Right lung (tissue), 5 donors: Measurements from ENCODE around the gene SH3BP2. TPM values are rescaled to one million over a fixed set of nuclear protein-coding genes. Genes with fewer than 3 reads are reported as not detected.

ENCODE experiments used
- DNase-seq, 2 donors: peaks; one replicate each; pipeline ENCODE4 v3.0.0-alpha.2; 2013
- polyA plus RNA-seq, 5 donors: library from polyadenylated mRNA; unstranded; fragments of 120-200 nt; gene quantifications; one replicate each; pipeline versions ENCODE4 v1.2.1 to v1.2.3, GENCODE V29; 2013; ENCODE audit warnings: inconsistent platforms in 1 of 5, low replicate concordance in 1 of 5; ENCODE audit not compliant: insufficient read length in 5 of 5, insufficient read depth in 1 of 5

Gene SH3BP2
- polyA plus RNA-seq, 5 donors, result 33.2 to 59.8 (median 47.8) TPM

DNA sequence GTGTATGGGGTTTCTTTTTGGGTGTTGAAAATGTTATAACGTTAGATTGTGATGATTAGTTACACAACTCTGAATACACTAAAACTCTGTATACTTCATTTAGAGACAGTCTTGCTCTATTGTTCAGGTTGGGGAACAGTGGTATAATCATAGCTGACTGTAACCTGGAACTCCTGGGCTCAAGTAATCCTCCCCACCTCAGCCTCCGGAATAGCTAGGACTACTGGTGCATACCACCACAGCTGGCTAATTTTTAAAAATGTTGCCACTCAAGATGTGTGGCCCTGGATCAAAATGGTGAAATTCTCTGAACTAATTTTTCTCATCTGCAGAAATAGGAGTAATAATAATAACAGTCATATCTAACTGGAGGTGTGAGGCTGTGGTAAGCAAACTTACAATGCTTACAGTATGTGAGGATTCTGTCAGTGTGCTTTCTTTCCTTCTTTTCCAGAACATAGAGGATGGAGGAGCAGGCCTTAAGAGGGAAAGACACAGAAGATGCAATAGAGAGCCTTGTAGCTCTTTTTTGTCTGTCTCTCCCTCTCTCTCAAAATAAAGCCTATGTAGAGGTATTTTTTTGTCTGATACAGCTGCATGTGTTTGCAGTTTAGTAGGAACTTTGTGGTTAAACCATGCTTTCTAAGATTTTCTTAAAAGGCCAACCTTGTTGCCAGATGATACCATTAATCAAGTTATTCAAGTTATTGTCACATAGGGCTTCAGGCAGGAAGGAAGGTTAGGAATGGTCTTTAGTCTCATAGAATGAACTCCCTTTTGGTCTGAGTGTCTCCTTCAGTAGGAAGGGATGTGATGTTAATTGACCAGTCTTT lies 58.3 kb downstream of the SH3BP2 start:
- no peak for DNase-seq

- DNase-seq, result no peak
Measured at GRCh38 chr4:2852481-2852921, 59.6 kb downstream of the SH3BP2 start.

GRCh38 chr4:2855584-2855983 lies 62.7 kb downstream of the SH3BP2 start:
- no peak for DNase-seq

- no peak for DNase-seq
Measured at GRCh38 chr4:2856266-2856665, 63.4 kb downstream of the SH3BP2 start.

- no peak for DNase-seq
Measured at GRCh38 chr4:2857349-2857927, 64.6 kb downstream of the SH3BP2 start.

DNA sequence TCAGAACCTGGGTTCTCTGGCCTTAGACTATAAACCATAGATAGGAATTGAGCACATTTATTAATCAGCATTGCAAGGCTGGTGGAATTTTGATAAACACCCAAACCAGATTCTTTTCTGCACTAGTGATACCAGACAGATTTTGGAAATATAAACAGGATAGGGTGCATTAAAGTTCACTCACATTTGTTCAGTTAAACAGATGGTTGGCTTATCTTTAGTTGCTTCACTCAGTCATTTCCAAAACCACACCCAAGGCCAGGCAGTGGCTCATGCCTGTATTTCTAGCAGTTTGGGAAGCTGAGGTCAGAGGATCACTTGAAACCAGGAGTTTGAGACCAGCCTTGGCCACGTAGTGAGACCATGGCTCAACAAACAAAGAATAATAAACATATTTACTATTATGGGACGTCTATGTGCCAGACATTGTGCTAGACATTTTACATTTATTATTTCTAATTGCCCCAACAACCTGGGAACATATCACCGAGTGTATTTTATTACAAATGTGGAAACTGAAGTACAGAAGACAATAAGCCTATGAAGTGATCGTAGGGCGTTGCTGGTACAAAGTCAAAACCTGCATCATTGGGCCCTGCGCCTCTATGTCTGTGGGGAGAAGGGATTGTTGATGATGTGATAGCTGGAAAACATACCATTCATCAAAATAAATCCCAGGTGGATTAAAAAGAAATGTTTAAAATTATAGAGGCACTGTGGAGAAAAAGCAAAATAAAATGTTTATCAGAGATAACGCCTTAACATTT lies 65.7 kb downstream of the SH3BP2 start:
- DNase-seq, result no peak

GRCh38 chr4:2859514-2859913 lies 66.6 kb downstream of the SH3BP2 start:
- DNase-seq, result no peak

GRCh38 chr4:2860391-2861348 lies 67.8 kb downstream of the SH3BP2 start:
- DNase-seq, result no peak

- no peak for DNase-seq
Measured at GRCh38 chr4:2861631-2862436, 68.9 kb downstream of the SH3BP2 start.

DNA sequence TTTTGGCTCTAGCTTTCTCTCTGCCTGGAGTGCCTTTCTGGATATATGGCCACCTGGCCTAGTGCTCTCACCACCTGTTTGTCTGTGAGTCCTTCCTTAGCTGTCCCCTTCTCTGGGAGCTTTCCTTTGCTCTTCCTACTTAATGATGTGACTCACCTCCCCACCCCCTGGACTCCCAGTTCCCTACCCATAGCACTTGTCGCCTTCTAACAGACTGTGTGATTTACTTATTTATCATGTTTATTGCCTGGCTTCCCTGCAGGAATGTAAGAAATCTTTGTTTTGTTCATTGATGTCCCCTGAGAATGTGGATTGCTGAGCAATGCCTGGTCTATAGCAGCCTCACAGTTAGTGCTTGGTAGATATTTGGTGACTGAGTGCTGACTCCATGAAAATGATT lies 69.6 kb downstream of the SH3BP2 start:
- DNase-seq, result no peak

DNA sequence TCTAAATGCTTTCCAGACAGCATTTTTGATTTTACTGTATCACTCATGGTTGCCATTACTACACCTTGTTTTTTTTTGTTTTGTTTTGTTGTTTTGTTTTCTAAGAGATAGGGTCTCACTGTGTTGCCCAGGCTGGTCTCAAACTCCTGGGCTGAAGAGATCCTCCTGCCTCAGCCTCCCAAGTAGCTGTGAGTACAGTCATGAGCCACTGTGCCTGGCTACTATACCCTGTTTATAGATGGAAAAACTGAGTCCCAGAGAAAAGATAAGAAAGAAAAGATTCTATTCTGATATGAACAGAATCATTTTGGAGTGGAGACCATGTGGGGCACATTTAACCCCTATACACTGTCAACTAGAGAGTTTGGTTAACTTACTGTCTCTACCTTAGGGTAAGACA lies 70.8 kb downstream of the SH3BP2 start:
- no peak for DNase-seq

DNA sequence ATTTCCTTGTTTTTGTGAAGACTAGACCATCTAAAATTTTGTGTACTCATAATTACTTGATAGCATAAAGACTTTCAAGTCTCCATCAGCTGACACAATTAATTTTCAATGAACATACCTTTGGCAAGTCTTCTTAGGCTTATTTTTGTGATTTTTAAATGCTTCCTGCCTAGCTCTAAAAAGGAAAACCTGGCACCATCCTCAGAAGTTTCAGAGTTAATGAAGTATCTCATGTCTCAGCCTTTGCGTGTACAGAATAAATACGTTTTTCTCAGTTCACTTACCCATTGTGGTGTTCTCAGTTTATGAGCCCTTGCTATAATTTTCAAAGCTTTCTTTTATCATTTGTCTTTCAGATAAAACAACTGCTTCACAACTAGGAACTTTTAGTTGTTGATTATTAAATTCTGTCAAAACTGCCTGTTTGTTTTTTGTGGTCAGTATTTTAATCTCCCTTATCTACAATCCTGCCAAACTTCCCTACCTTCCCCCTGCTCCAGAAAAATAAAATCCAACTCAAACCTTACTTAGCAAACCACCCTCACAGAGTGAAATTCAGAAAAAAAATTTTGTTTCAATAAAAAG lies 72.4 kb downstream of the SH3BP2 start:
- no peak for DNase-seq

GRCh38 chr4:2866160-2866861 lies 73.4 kb downstream of the SH3BP2 start:
- no peak for DNase-seq

DNA sequence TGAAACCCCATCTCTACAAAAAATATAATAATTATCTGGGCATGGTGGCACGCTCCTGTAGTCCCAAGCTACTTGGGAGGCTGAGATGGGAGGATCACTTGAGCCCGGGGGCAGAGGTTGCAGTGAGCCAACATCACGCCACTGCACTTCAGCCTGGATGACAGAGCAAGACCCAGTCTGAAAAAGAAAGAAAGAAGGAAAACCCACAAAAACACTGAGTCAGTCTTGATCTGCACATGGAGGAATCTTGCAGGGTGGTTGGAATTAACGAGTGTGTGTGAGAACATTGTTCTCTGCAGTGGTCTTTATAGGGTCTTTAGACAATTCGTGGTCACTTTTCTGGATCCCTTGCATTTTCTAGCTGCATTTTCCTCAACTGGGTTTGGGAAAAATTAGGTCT lies 74.0 kb downstream of the SH3BP2 start:
- DNase-seq, result no peak

- peak; percentile 55 to 59 for DNase-seq
Measured at GRCh38 chr4:2867758-2868491, 75.0 kb downstream of the SH3BP2 start.

DNA sequence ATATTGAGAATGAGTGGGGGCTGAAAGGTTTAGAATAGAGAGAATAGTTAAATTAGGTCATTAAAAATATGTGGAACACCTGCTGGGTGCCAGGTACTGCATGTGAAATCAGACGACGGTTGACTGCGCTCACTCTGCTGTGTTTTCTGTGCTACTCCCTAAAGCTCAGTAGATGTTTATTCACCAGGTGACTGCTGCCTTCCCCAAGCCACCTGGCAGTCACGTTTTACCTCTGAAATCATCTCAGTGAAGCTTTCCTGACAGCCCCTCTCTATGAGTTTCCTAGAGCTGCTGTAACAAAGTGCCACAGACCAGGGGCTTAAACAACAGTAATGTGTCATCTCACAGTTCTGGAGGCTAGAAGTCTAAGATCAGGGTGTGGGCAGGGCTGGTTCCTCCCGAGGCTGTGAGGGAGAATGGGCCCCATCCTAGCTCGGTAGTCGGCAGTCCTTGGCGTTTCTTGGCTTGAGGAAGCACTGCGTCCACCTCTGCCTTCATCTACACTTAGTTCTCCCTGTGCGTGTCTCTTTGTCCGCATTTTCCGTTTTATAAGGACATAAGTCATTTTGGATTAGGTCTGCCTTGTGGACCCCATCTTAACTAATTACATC lies 76.1 kb downstream of the SH3BP2 start:
- no peak for DNase-seq

DNA sequence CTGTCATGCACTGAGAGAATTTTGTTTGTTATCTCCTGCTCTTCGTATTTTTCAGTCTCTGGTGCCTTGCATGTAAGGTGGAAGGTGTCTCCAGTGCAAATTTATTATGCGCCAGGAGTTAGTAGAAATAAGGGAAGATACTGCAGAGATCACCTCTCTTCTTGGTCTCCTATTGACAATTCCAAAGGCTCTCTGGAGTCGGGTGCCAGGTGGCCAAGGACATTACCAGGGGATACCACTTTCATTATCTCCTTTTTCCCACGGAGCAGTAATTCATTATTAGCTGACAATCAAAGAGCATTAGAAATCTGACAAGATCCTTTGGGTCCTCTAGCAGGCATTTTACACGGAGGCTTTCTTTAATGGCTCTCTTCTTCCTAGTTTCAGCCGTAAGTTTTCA lies 76.8 kb downstream of the SH3BP2 start:
- DNase-seq, result no peak

DNA sequence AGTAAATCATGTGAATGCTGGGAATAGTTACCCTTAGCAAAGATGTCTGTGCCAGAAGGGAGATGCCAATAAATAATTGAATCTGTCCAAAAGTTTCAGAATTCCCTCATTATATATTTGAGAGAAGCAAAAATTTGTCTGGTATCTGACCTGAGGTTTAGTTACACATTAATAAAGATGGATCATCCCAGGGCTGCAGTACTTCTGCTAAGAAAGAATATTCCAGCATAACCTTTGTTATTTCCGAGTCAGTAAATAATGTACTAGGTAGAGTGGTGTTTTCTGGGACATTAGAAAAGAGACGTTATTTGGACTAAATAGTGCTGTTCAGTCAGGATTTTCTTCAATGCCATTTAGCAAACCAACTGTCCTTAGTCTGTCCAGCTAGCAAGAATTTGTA lies 77.2 kb downstream of the SH3BP2 start:
- no peak for DNase-seq
